ENCODE results near the gene LARP1B. TPM values are rescaled to one million over a fixed set of nuclear protein-coding genes. Genes with fewer than 3 reads are reported as not detected.

The LARP1B gene
- total and polyA plus RNA-seq, 9 of the 15 experiments (the other 6 are each of a cell fraction or from before 2014, with no cell fraction given): 19.2 to 59.7 (median 37.9) TPM

GRCh38 chr4:128135391-128135790 lies 74.3 kb downstream of the LARP1B start:
- no peaks in the 10 kb centered on the region for H3K79me2 ChIP-seq (ENCODE audit: control insufficient read depth, insufficient read depth, low read length)
- H3K9me1 ChIP-seq (ENCODE audit: control insufficient read depth, insufficient read depth, low read length): no peaks in the 10 kb centered on the region
- H3K27ac ChIP-seq (ENCODE audit: extremely low read depth, low read depth, low read length): no peak overlapping the region
- intact Hi-C loops (cut with micrococcal nuclease) (no loop called here), in situ Hi-C loops (cut with MboI) (no loop called here)
- no peak for ATAC-seq
- CTCF ChIA-PET (ENCODE audit: low intra/inter-chr PET ratio): no interaction called here
- no peak for FAIRE-seq
- H3K4me3 ChIP-seq: no peak overlapping the region
- H3K27me3 ChIP-seq (ENCODE audit: control insufficient read depth in 2 of 2, insufficient read depth in 2 of 2, low read length in 2 of 2): no peaks in the 10 kb centered on the region
- no peaks in the 10 kb centered on the region for H3K9me3 ChIP-seq (replicated peaks; ENCODE audit: control insufficient read depth, insufficient read depth, low read depth, low read length)
- no peak overlapping the region for H2AFZ ChIP-seq (ENCODE audit: low read depth, low read length)
- 91% methylated on average over 3 of the region's 3 CpGs for WGBS (ENCODE audit: insufficient coverage, low coverage, missing lambda C conversion rate)
- POLR2A ChIA-PET: no interaction called here
- DNase-seq (ENCODE audit: extremely low read depth in 1 of 4, low spot score in 3 of 4): no peak
- no TSS peak for BruUV-seq (replicated peaks)
- no peaks in the 10 kb centered on the region for H3K36me3 ChIP-seq (ENCODE audit: control insufficient read depth, insufficient read depth, low read length)
- no peak overlapping the region for H3K4me2 ChIP-seq (ENCODE audit: insufficient read depth, low read length)
- no peak overlapping the region for H3K9ac ChIP-seq (ENCODE audit: insufficient read depth in 1 of 2, low read depth in 2 of 2, low read length in 2 of 2)
- H4K20me1 ChIP-seq (replicated peaks; ENCODE audit: control insufficient read depth, insufficient read depth, low read length): no peaks in the 10 kb centered on the region
- no peaks in the 10 kb centered on the region for H3K4me1 ChIP-seq (replicated peaks in 1 of 2; ENCODE audit: control insufficient read depth in 2 of 2, insufficient read depth in 2 of 2, low read length in 2 of 2)
- TF ChIP-seq RNF2 (IDR thresholded peaks at IDR 0.05) (no peak), ZBTB7A (IDR thresholded peaks at IDR 0.05; ENCODE audit: borderline replicate concordance, control insufficient read depth, low read depth, low read length) (no peak), RREB1 (CRISPR knock-in tag; IDR thresholded peaks at IDR 0.05) (no peak), MTA1 (IDR thresholded peaks at IDR 0.05; ENCODE audit: borderline replicate concordance) (no peak), MYNN (IDR thresholded peaks at IDR 0.05) (no peak), MYNN (CRISPR knock-in tag; IDR thresholded peaks at IDR 0.05) (no peak), ZBTB34 (CRISPR knock-in tag; IDR thresholded peaks at IDR 0.05) (no peak), NFXL1 (CRISPR knock-in tag; IDR thresholded peaks at IDR 0.05) (no peak), PRMT5 (CRISPR knock-in tag; IDR thresholded peaks at IDR 0.05) (no peak), NFE2 (IDR thresholded peaks at IDR 0.05; ENCODE audit: low read depth) (no peak), NR3C1 (CRISPR knock-in tag; IDR thresholded peaks at IDR 0.05) (no peak), ZNF395 (CRISPR knock-in tag; IDR thresholded peaks at IDR 0.05) (no peak), ILF3 (IDR thresholded peaks at IDR 0.05; ENCODE audit: borderline replicate concordance) (no peak), MAFG (tag; conservative IDR thresholded peaks at IDR 0.05) (no peak), ATF2 (CRISPR knock-in tag; IDR thresholded peaks at IDR 0.05) (no peak), ZNF232 (CRISPR knock-in tag; IDR thresholded peaks at IDR 0.05) (no peak)
